ENCODE measurements around the gene CTBP2. TPM values are rescaled to one million over a fixed set of nuclear protein-coding genes. Genes with fewer than 3 reads are reported as not detected.

The CTBP2 gene
- total and polyA plus RNA-seq, 2 of the 13 experiments (the other 11 are each of a cell fraction or from before 2014, with no cell fraction given), result 0.08 TPM; not detected in 1

GRCh38 chr10:125025341-125025740, 135.0 kb downstream of the CTBP2 start:
- DNase-seq (ENCODE audit: low spot score), result no peak
- ChIA-PET POLR2A (no interaction called here), CTCF (ENCODE audit: low intra/inter-chr PET ratio, low total read pairs) (no interaction called here)
- no peaks in the 10 kb centered on the region for H4K20me1 ChIP-seq (ENCODE audit: insufficient read depth, low read length)
- H3K79me2 ChIP-seq (ENCODE audit: insufficient read depth, low read length), result no peaks in the 10 kb centered on the region
- no peak overlapping the region for H3K4me2 ChIP-seq (ENCODE audit: low read depth, low read length)
- no TSS peak for BruUV-seq (replicated peaks)
- peaks cover 24 to 81% of the 10 kb centered on the region in 2 experiments for H3K27me3 ChIP-seq (ENCODE audit: control insufficient read depth in 1 of 2, insufficient read depth in 2 of 2, low read length in 2 of 2)
- no peak overlapping the region for H3K27ac ChIP-seq (ENCODE audit: extremely low read length, insufficient read depth, low read length)
- 6% methylated on average over 10 of the region's 12 CpGs for WGBS (ENCODE audit: low lambda C conversion rate)
- intact Hi-C loops (cut with micrococcal nuclease; ENCODE audit: unreplicated experiment) (no loop called here), in situ Hi-C loops (cut with HindIII; ENCODE audit: extremely low pct_ligation_motif_present, low pct_unique_long_range_greater_than_20kb) (no loop called here)
- no peak for FAIRE-seq
- ATAC-seq, result no peak
- TF ChIP-seq, protein P1, sequence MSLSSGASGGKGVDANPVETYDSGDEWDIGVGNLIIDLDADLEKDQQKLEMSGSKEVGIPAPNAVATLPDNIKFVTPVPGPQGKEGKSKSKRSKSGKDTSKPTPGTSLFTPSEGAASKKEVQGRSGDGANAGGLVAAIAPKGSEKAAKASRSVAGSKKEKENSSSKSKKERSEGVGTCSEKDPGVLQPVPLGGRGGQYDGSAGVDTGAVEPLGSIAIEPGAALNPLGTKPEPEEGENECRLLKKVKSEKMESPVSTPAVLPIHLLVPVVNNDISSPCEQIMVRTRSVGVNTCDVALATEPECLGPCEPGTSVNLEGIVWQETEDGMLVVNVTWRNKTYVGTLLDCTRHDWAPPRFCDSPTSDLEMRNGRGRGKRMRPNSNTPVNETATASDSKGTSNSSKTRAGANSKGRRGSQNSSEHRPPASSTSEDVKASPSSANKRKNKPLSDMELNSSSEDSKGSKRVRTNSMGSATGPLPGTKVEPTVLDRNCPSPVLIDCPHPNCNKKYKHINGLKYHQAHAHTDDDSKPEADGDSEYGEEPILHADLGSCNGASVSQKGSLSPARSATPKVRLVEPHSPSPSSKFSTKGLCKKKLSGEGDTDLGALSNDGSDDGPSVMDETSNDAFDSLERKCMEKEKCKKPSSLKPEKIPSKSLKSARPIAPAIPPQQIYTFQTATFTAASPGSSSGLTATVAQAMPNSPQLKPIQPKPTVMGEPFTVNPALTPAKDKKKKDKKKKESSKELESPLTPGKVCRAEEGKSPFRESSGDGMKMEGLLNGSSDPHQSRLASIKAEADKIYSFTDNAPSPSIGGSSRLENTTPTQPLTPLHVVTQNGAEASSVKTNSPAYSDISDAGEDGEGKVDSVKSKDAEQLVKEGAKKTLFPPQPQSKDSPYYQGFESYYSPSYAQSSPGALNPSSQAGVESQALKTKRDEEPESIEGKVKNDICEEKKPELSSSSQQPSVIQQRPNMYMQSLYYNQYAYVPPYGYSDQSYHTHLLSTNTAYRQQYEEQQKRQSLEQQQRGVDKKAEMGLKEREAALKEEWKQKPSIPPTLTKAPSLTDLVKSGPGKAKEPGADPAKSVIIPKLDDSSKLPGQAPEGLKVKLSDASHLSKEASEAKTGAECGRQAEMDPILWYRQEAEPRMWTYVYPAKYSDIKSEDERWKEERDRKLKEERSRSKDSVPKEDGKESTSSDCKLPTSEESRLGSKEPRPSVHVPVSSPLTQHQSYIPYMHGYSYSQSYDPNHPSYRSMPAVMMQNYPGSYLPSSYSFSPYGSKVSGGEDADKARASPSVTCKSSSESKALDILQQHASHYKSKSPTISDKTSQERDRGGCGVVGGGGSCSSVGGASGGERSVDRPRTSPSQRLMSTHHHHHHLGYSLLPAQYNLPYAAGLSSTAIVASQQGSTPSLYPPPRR (CRISPR knock-in tag; IDR thresholded peaks at IDR 0.05; ENCODE audit: borderline replicate concordance), result no peak
- TF ChIP-seq PTBP1 (IDR thresholded peaks at IDR 0.05; ENCODE audit: low read depth, low read length, poor library complexity, severe bottlenecking) (no peak), MYC (CRISPR knock-in tag; IDR thresholded peaks at IDR 0.05; ENCODE audit: borderline replicate concordance) (no peak), ZMYM4 (CRISPR knock-in tag; IDR thresholded peaks at IDR 0.05) (no peak), MIER3 (CRISPR knock-in tag; IDR thresholded peaks at IDR 0.05; ENCODE audit: borderline replicate concordance) (no peak), KDM1A (CRISPR knock-in tag; IDR thresholded peaks at IDR 0.05) (no peak), ERF (CRISPR knock-in tag; IDR thresholded peaks at IDR 0.05) (no peak), ZNF558 (CRISPR knock-in tag; IDR thresholded peaks at IDR 0.05; ENCODE audit: borderline replicate concordance) (no peak), KDM4B (CRISPR knock-in tag; IDR thresholded peaks at IDR 0.05) (no peak), ZNF432 (CRISPR knock-in tag; IDR thresholded peaks at IDR 0.05; ENCODE audit: borderline replicate concordance) (no peak), TSC22D2 (CRISPR knock-in tag; IDR thresholded peaks at IDR 0.05; ENCODE audit: borderline replicate concordance) (no peak), CBX5 (CRISPR knock-in tag; IDR thresholded peaks at IDR 0.05; ENCODE audit: borderline replicate concordance) (no peak)
- H3K9me3 ChIP-seq (ENCODE audit: low read length), result no peaks in the 10 kb centered on the region
- H3K4me3 ChIP-seq (replicated peaks in 1 of 3; ENCODE audit: insufficient read depth in 1 of 3, low read depth in 2 of 3, low read length in 3 of 3), result no peak overlapping the region
- no peaks in the 10 kb centered on the region for H3K36me3 ChIP-seq (replicated peaks in 1 of 2; ENCODE audit: control insufficient read depth in 1 of 2, insufficient read depth in 2 of 2, low read length in 2 of 2)
- no peak overlapping the region for H2AFZ ChIP-seq (ENCODE audit: low read length)
- no peak overlapping the region for H3K9ac ChIP-seq (ENCODE audit: insufficient read depth, low read depth, low read length)
- H3K4me1 ChIP-seq (ENCODE audit: insufficient read depth, low read length), result peaks cover 14% of the 10 kb centered on the region

Measured in HepG2 (cell line).